Mesenchymal stem cell (in vitro differentiated cells and primary cell): ENCODE results near the gene CMC1.

Experiments
- DNase-seq: peaks from one replicate; pipeline ENCODE4 v3.0.0-alpha.2; 2013
- H2AFZ ChIP-seq: one replicate; pipeline ENCODE4 v1.6.1; 2013; ENCODE audit warnings: low read depth, mild to moderate bottlenecking, control low read depth, inconsistent platforms, low read length, moderate library complexity
- H2AK5ac ChIP-seq: 2 replicates; pipeline ENCODE4 v1.6.1; 2013; ENCODE audit warnings: low read length, moderate library complexity, mild to moderate bottlenecking, inconsistent platforms; ENCODE audit not compliant: severe bottlenecking
- H2BK120ac ChIP-seq: one replicate; pipeline ENCODE4 v1.6.1; 2013; ENCODE audit warnings: low read depth, mild to moderate bottlenecking, inconsistent platforms, low read length, moderate library complexity
- H2BK12ac ChIP-seq, 2 experiments: one replicate each; pipeline ENCODE4 v1.6.1; 2013; ENCODE audit warnings: inconsistent platforms in 2 of 2, low read length in 2 of 2, mild to moderate bottlenecking in 2 of 2, moderate library complexity in 2 of 2, control low read depth in 1 of 2
- H2BK15ac ChIP-seq: one replicate; pipeline ENCODE4 v1.6.1; 2013; ENCODE audit warnings: mild to moderate bottlenecking, low read depth, inconsistent platforms; ENCODE audit not compliant: poor library complexity, severe bottlenecking
- H2BK5ac ChIP-seq: 2 replicates; pipeline ENCODE4 v1.6.1; 2013; ENCODE audit warnings: low read depth, mild to moderate bottlenecking, low read length, control low read depth, inconsistent platforms; ENCODE audit not compliant: poor library complexity, severe bottlenecking
- H3K14ac ChIP-seq, 2 experiments: one replicate each; pipeline ENCODE4 v1.6.1; 2013; ENCODE audit warnings: inconsistent platforms in 2 of 2, low read length in 2 of 2, control low read depth in 1 of 2, mild to moderate bottlenecking in 1 of 2, moderate library complexity in 1 of 2
- H3K18ac ChIP-seq, 2 experiments: one replicate each; pipeline ENCODE4 v1.6.1; 2013; ENCODE audit warnings: inconsistent platforms in 2 of 2, low read length in 2 of 2, control low read depth in 1 of 2, low read depth in 1 of 2, mild to moderate bottlenecking in 1 of 2
- H3K23ac ChIP-seq, 2 experiments: one replicate each; pipeline ENCODE4 v1.6.1; 2013; ENCODE audit warnings: inconsistent platforms in 2 of 2, low read length in 2 of 2, mild to moderate bottlenecking in 2 of 2, moderate library complexity in 2 of 2, control low read depth in 1 of 2
- H3K27ac ChIP-seq: 2 replicates; pipeline ENCODE4 v1.5.1; 2013; ENCODE audit warnings: mild to moderate bottlenecking, moderate library complexity, low read length, control low read depth, inconsistent platforms; ENCODE audit not compliant: poor library complexity, severe bottlenecking
- H3K27me3 ChIP-seq, 2 experiments: 2 replicates each; pipeline versions ENCODE4 v1.6.1 to v1.7.0; 2013; ENCODE audit warnings: low read length in 2 of 2, mild to moderate bottlenecking in 2 of 2, moderate library complexity in 2 of 2, control low read depth in 1 of 2, inconsistent platforms in 1 of 2; ENCODE audit not compliant: control insufficient read depth in 1 of 2, insufficient read depth in 1 of 2
- H3K36me3 ChIP-seq, 2 experiments: 2 replicates each; pipeline versions ENCODE4 v1.6.1 to v1.7.0; 2013; ENCODE audit warnings: low read length in 2 of 2, control low read depth in 1 of 2, inconsistent platforms in 1 of 2, low read depth in 1 of 2, mild to moderate bottlenecking in 1 of 2; ENCODE audit not compliant: insufficient read depth in 2 of 2, control insufficient read depth in 1 of 2
- H3K4ac ChIP-seq, 2 experiments: one replicate each; pipeline ENCODE4 v1.6.1; 2013; ENCODE audit warnings: inconsistent platforms in 2 of 2, low read length in 2 of 2, mild to moderate bottlenecking in 2 of 2, moderate library complexity in 2 of 2, control low read depth in 1 of 2, low read depth in 1 of 2
- H3K4me1 ChIP-seq: 2 replicates; pipeline ENCODE4 v1.6.1; 2013; ENCODE audit warnings: low read depth, low read length, control low read depth; ENCODE audit not compliant: control insufficient read depth, insufficient read depth
- H3K4me2 ChIP-seq: 2 replicates; pipeline ENCODE4 v1.6.1; 2013; ENCODE audit warnings: low read length, mild to moderate bottlenecking, inconsistent platforms; ENCODE audit not compliant: poor library complexity, severe bottlenecking
- H3K4me3 ChIP-seq, 2 experiments: 2 replicates each; pipeline versions ENCODE4 v1.5.1 to v1.7.0; 2013; ENCODE audit warnings: low read length in 2 of 2, mild to moderate bottlenecking in 2 of 2, control low read depth in 1 of 2, low read depth in 1 of 2; ENCODE audit not compliant: insufficient read depth in 1 of 2
- H3K79me1 ChIP-seq: replicated peaks from 2 replicates; pipeline ENCODE4 v1.6.1; 2013; ENCODE audit warnings: mild to moderate bottlenecking, control low read depth, low read length, inconsistent platforms; ENCODE audit not compliant: poor library complexity, severe bottlenecking
- H3K9ac ChIP-seq: 2 replicates; pipeline ENCODE4 v1.7.0; 2013; ENCODE audit warnings: mild to moderate bottlenecking, low read length, moderate library complexity
- H3K9me3 ChIP-seq: 2 replicates; pipeline ENCODE4 v1.7.0; 2013; ENCODE audit warnings: mild to moderate bottlenecking, low read length; ENCODE audit not compliant: control insufficient read depth
- H4K8ac ChIP-seq: one replicate; pipeline ENCODE4 v1.6.1; 2013; ENCODE audit warnings: inconsistent platforms, mild to moderate bottlenecking, low read length, moderate library complexity
- H4K91ac ChIP-seq: one replicate; pipeline ENCODE4 v1.6.1; 2013; ENCODE audit warnings: mild to moderate bottlenecking, low read length, inconsistent platforms
- WGBS: methylation state at CpG from one replicate; pipeline ENCODE4 v1.1.7; 2013; ENCODE audit warnings: mixed read lengths; 5-methylcytosine and 5-hydroxymethylcytosine counted together

CMC1 gene

GRCh38 chr3:28343144-28343543 lies 101.7 kb downstream of the CMC1 start:
- H3K27ac ChIP-seq, result no peak overlapping the region
- H3K4me1 ChIP-seq, result no peaks in the 10 kb centered on the region
- no peaks in the 10 kb centered on the region for H3K27me3 ChIP-seq
- peak overlapping the region in 1 of 2 experiments; percentile 61 for H3K4me3 ChIP-seq
- no peak overlapping the region for H4K91ac ChIP-seq
- H2AK5ac ChIP-seq, result no peak overlapping the region
- H3K9me3 ChIP-seq, result no peaks in the 10 kb centered on the region
- no peak overlapping the region for H2AFZ ChIP-seq
- H2BK12ac ChIP-seq, result no peak overlapping the region
- no peak overlapping the region for H2BK5ac ChIP-seq
- H3K36me3 ChIP-seq, result peaks cover 3 to 22% of the 10 kb centered on the region in 2 experiments
- no peak for DNase-seq
- peak overlapping the region; percentile 82 for H3K9ac ChIP-seq
- no peak overlapping the region for H2BK120ac ChIP-seq
- H3K4ac ChIP-seq, result no peak overlapping the region
- H3K14ac ChIP-seq, result no peak overlapping the region
- no peak overlapping the region for H3K4me2 ChIP-seq
- H3K79me1 ChIP-seq, result peaks cover 5% of the 10 kb centered on the region
- H4K8ac ChIP-seq, result no peak overlapping the region
- no peak overlapping the region for H3K18ac ChIP-seq
- no peak overlapping the region for H2BK15ac ChIP-seq
- no peak overlapping the region for H3K23ac ChIP-seq

GRCh38 chr3:28345690-28346089 lies 104.3 kb downstream of the CMC1 start:
- Histone ChIP-seq H2AFZ (no peak overlapping the region), H2BK5ac (no peak overlapping the region), H3K23ac (no peak overlapping the region), H4K91ac (no peak overlapping the region), H3K36me3 (no peaks in the 10 kb centered on the region), H2BK120ac (no peak overlapping the region), H4K8ac (no peak overlapping the region), H3K4me2 (no peak overlapping the region), H3K18ac (no peak overlapping the region), H3K27me3 (no peaks in the 10 kb centered on the region), H3K9me3 (no peaks in the 10 kb centered on the region), H2BK15ac (no peak overlapping the region), H2BK12ac (no peak overlapping the region), H3K4me1 (no peaks in the 10 kb centered on the region), H3K79me1 (peaks cover 9% of the 10 kb centered on the region), H3K27ac (no peak overlapping the region), H3K4ac (no peak overlapping the region), H3K9ac (no peak overlapping the region), H3K14ac (no peak overlapping the region), H2AK5ac (no peak overlapping the region), H3K4me3 (peak overlapping the region in 1 of 2 experiments; percentile 83)
- no peak for DNase-seq
- WGBS, result no CpG with 5 or more reads among the region's 1 CpG

- peak; percentile 38 for DNase-seq
- Histone ChIP-seq H3K18ac (no peak overlapping the region), H3K4me1 (no peaks in the 10 kb centered on the region), H4K8ac (no peak overlapping the region), H3K27ac (no peak overlapping the region), H3K27me3 (no peaks in the 10 kb centered on the region), H3K9me3 (no peaks in the 10 kb centered on the region), H3K4me3 (peak overlapping the region; percentile 83 to 85), H3K4me2 (peak overlapping the region; percentile 79), H3K79me1 (peaks cover 7% of the 10 kb centered on the region), H2BK15ac (no peak overlapping the region), H3K4ac (no peak overlapping the region), H2AFZ (no peak overlapping the region), H3K23ac (no peak overlapping the region), H2BK5ac (no peak overlapping the region), H3K36me3 (peaks cover 0 to 10% of the 10 kb centered on the region in 2 experiments), H2BK12ac (no peak overlapping the region), H4K91ac (no peak overlapping the region), H3K9ac (peak overlapping the region; percentile 100), H2BK120ac (no peak overlapping the region), H2AK5ac (no peak overlapping the region), H3K14ac (no peak overlapping the region)
- 10% methylated on average over 12 of the region's 16 CpGs for WGBS
Observed at GRCh38 chr3:28347374-28348264, 106.2 kb downstream of the CMC1 start.

GRCh38 chr3:28348265-28348628 lies 106.8 kb downstream of the CMC1 start:
- H2BK15ac ChIP-seq, result no peak overlapping the region
- peak overlapping the region in 1 of 2 experiments; percentile 71 for H3K4ac ChIP-seq
- H2AK5ac ChIP-seq, result no peak overlapping the region
- H4K91ac ChIP-seq, result peak overlapping the region; percentile 100
- 1% methylated on average over 16 of the region's 16 CpGs for WGBS
- peak overlapping the region; percentile 89 to 98 for H3K18ac ChIP-seq
- peak overlapping the region; percentile 99 for H4K8ac ChIP-seq
- peak overlapping the region; percentile 78 for H2AFZ ChIP-seq
- H3K14ac ChIP-seq, result no peak overlapping the region
- peaks cover 5% of the 10 kb centered on the region for H3K79me1 ChIP-seq
- H3K27me3 ChIP-seq, result no peaks in the 10 kb centered on the region
- no peaks in the 10 kb centered on the region for H3K9me3 ChIP-seq
- H3K9ac ChIP-seq, result peak overlapping the region; percentile 100
- H3K27ac ChIP-seq, result peak overlapping the region; percentile 96
- H2BK12ac ChIP-seq, result no peak overlapping the region
- no peak overlapping the region for H2BK5ac ChIP-seq
- H3K23ac ChIP-seq, result no peak overlapping the region
- no peak for DNase-seq
- H3K4me2 ChIP-seq, result peak overlapping the region; percentile 79
- H3K4me1 ChIP-seq, result no peaks in the 10 kb centered on the region
- peak overlapping the region; percentile 79 for H2BK120ac ChIP-seq
- peak overlapping the region; percentile 83 to 85 for H3K4me3 ChIP-seq
- H3K36me3 ChIP-seq, result peaks cover 0 to 16% of the 10 kb centered on the region in 2 experiments
